Endothelial cell of umbilical vein (primary cell): Measurements from ENCODE around the gene VEGFC. TPM values are rescaled to one million over a fixed set of nuclear protein-coding genes. Genes with fewer than 3 reads are reported as not detected.

Source experiments
- BruUV-seq: library from RNA; stranded (reverse); fragments of 400-500 nt; replicated peaks from 2 replicates; lab custom pipeline; 2021; lab: Mats Ljungman, UMichigan
- CTCF ChIA-PET: fragments of 300-600, 350-600 bp; sonication (Branson Sonifier 250); formaldehyde crosslinking; loops from one replicate; lab custom pipeline; 2021; ENCODE audit warnings: antibody characterized with exemption, inconsistent platforms; lab: Charles Lee
- POLR2A ChIA-PET: fragments of 300-600, 350-600 bp; sonication (Branson Sonifier 250); formaldehyde crosslinking; loops from one replicate; lab custom pipeline; 2021; ENCODE audit warnings: antibody characterized with exemption, inconsistent platforms; lab: Charles Lee
- DNase-seq: peaks from one replicate; pipeline ENCODE4 v3.0.0-alpha.2; 2011; ENCODE audit warnings: low read depth, low spot score
- FAIRE-seq: peaks from 2 replicates; lab custom pipeline; 2011; peaks lifted over from hg19 to GRCh38; lab: Jason Lieb, UNC
- H2AFZ ChIP-seq: 2 replicates; pipeline ENCODE4 v1.6.0; 2012; ENCODE audit warnings: low read depth, low read length, control low read depth, inconsistent platforms
- H3K27ac ChIP-seq: 2 replicates; pipeline ENCODE4 v1.5.1; 2011; ENCODE audit warnings: low read depth, mild to moderate bottlenecking, control low read depth, low read length, moderate library complexity; ENCODE audit not compliant: insufficient read depth
- H3K27me3 ChIP-seq, 2 experiments: 2 replicates each; pipeline versions ENCODE4 v1.6.0 to v1.6.1; 2011; ENCODE audit warnings: low read length in 2 of 2, mixed read lengths in 1 of 2; ENCODE audit not compliant: control insufficient read depth in 2 of 2, insufficient read depth in 2 of 2
- H3K36me3 ChIP-seq, 2 experiments: 2 replicates in 1 of 2; 3 replicates in 1 of 2; pipeline ENCODE4 v1.5.1; 2011; ENCODE audit warnings: low read length in 2 of 2, mild to moderate bottlenecking in 1 of 2, moderate library complexity in 1 of 2; ENCODE audit not compliant: control insufficient read depth in 2 of 2, insufficient read depth in 2 of 2; ENCODE audit errors: extremely low read depth in 1 of 2
- H3K4me1 ChIP-seq: 3 replicates; pipeline ENCODE4 v1.5.1; 2011; ENCODE audit warnings: mild to moderate bottlenecking, low read length; ENCODE audit not compliant: control insufficient read depth, insufficient read depth; ENCODE audit errors: extremely low read depth
- H3K4me2 ChIP-seq: 2 replicates; pipeline ENCODE4 v1.6.1; 2011; ENCODE audit warnings: low read length, control low read depth, mixed read lengths; ENCODE audit not compliant: insufficient read depth
- H3K4me3 ChIP-seq, 3 experiments: fragments of 200-600 bp in 1 of 3; sonication (generic), shearing (Covaris generic) in 1 of 3; replicated peaks in 1 of 3; 2 replicates each; pipeline ENCODE4 v1.5.1; 2011 to 2016; ENCODE audit warnings: control low read depth in 3 of 3, low read length in 3 of 3, mild to moderate bottlenecking in 2 of 3, inconsistent platforms in 1 of 3, low read depth in 1 of 3, moderate library complexity in 1 of 3; ENCODE audit not compliant: insufficient read depth in 1 of 3
- H3K79me2 ChIP-seq: 2 replicates; pipeline ENCODE4 v1.6.0; 2012; ENCODE audit warnings: low read length, inconsistent platforms; ENCODE audit not compliant: control insufficient read depth, insufficient read depth
- H3K9ac ChIP-seq: replicated peaks from 2 replicates; pipeline ENCODE3; 2011; ENCODE audit warnings: low read length, control low read depth; ENCODE audit not compliant: insufficient read depth; ENCODE audit errors: extremely low read depth
- H3K9me1 ChIP-seq: replicated peaks from 3 replicates; pipeline ENCODE4 v1.6.0; 2011; ENCODE audit warnings: mild to moderate bottlenecking, low read length; ENCODE audit not compliant: control insufficient read depth, insufficient read depth; ENCODE audit errors: extremely low read depth
- H3K9me3 ChIP-seq: replicated peaks from 2 replicates; pipeline ENCODE4 v1.5.1; 2012; ENCODE audit warnings: low read length, inconsistent platforms; ENCODE audit not compliant: control insufficient read depth, insufficient read depth
- H4K20me1 ChIP-seq: replicated peaks from 2 replicates; pipeline ENCODE3; 2011; ENCODE audit warnings: mild to moderate bottlenecking, low read length; ENCODE audit not compliant: control insufficient read depth, insufficient read depth; ENCODE audit errors: extremely low read depth
- EZH2 ChIP-seq: IDR thresholded peaks from 2 replicates; pipeline ENCODE4 v1.6.1; 2012; ENCODE audit warnings: borderline replicate concordance, low read depth, mild to moderate bottlenecking, moderate library complexity, low read length, inconsistent platforms; ENCODE audit not compliant: severe bottlenecking
- FOS ChIP-seq: IDR thresholded peaks from 2 replicates; pipeline ENCODE4 v1.6.1; 2011; ENCODE audit warnings: mild to moderate bottlenecking, low read length, moderate library complexity, borderline replicate concordance; ENCODE audit not compliant: insufficient read depth
- GATA2 ChIP-seq: IDR thresholded peaks from 2 replicates; pipeline ENCODE4 v1.7.0; 2011; ENCODE audit warnings: low read depth, mild to moderate bottlenecking, moderate library complexity, mixed read lengths, low read length; ENCODE audit not compliant: insufficient read length, insufficient read depth
- JUN ChIP-seq: IDR thresholded peaks from 2 replicates; pipeline ENCODE4 v1.6.1; 2011; ENCODE audit warnings: borderline replicate concordance, low read depth; ENCODE audit not compliant: insufficient read length, insufficient read depth
- MYC ChIP-seq: IDR thresholded peaks from one replicate; pipeline ENCODE4 v1.6.1; 2011; ENCODE audit warnings: mild to moderate bottlenecking, low read depth, low read length
- POLR2A ChIP-seq: IDR thresholded peaks from 2 replicates; pipeline ENCODE4 v1.6.1; 2012; ENCODE audit warnings: low read depth, mild to moderate bottlenecking, control low read depth, low read length
- POLR2AphosphoS5 ChIP-seq: IDR thresholded peaks from 2 replicates; pipeline ENCODE4 v1.6.1; 2012; ENCODE audit warnings: low read depth, mild to moderate bottlenecking, control low read depth, low read length, moderate library complexity; ENCODE audit not compliant: insufficient read depth
- dilution Hi-C: fragments of 300-500 bp; cut with MboI; formaldehyde crosslinking; loops from one replicate; pipeline ENCODE4 v1.15.0; 2019; ENCODE audit warnings: low sequenced_read_pairs; ENCODE audit not compliant: extremely low pct_ligation_motif_present
- intact Hi-C: fragments of 100-400 bp; cut with micrococcal nuclease; formaldehyde crosslinking; loops from one replicate; pipeline ENCODE4 v1.10.0; 2022
- polyA plus RNA-seq, 4 experiments: library from polyadenylated mRNA; depleted of rRNA in 3 of 4; stranded (reverse) in 3 of 4; unstranded in 1 of 4; fragments of >200 nt; gene quantifications; 2 replicates each; pipeline versions ENCODE4 v1.2.1 to v1.2.3, GENCODE V29; 2011 to 2012; ENCODE audit warnings: missing spikeins in 1 of 4
- total RNA-seq: library from RNA; stranded (reverse); gene quantifications from 2 replicates; pipeline ENCODE4 v1.2.3, GENCODE V29; 2021
- TF ChIP-seq, protein P1 (sequence below), 2 donors: IDR thresholded peaks; 1 replicate in 1 of 2; 2 replicates in 1 of 2; pipeline ENCODE4 v1.5.1; 2011; ENCODE audit warnings: low read length in 2 of 2, mild to moderate bottlenecking in 2 of 2, moderate library complexity in 2 of 2, control low read depth in 1 of 2, inconsistent platforms in 1 of 2, low read depth in 1 of 2; ENCODE audit not compliant: insufficient read depth in 1 of 2; ENCODE audit errors: extremely low read depth in 1 of 2
- TF ChIP-seq, protein P2 (sequence below): IDR thresholded peaks from 2 replicates; pipeline ENCODE4 v1.6.1; 2011; ENCODE audit not compliant: insufficient read depth, insufficient read length

VEGFC gene
- total and polyA plus RNA-seq, 2 donors (not counting 3 experiments of a cell fraction or from before 2014, with no cell fraction given) = 20.4 to 34.9 TPM

DNA sequence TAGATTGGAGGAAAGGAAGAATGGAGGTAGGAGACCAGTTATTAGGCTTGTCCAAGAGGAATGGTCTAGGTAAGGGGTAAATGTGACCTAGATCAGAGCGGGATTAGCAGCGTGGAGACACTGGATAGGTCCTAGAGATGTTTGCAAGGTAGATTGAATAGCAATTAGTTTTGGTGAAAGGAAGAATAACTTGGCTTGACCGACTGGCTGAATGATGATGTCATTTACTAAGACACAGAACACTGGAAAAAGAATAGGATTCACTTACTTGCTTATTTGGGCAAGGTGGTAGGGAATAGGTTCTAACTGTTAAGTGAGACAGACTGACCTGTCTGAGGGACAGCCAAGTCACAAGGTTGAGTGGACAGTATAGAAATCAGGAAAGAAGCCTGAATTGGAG lies 71.3 kb downstream of the VEGFC start:
- FAIRE-seq (no peak), DNase-seq (no peak)
- BruUV-seq = no TSS peak
- H3K36me3 ChIP-seq = no peaks in the 10 kb centered on the region
- no peak overlapping the region for H3K9ac ChIP-seq
- intact Hi-C loops (no loop called here), dilution Hi-C loops (no loop called here)
- no peak overlapping the region for H3K4me3 ChIP-seq
- H3K9me3 ChIP-seq = no peaks in the 10 kb centered on the region
- no peak overlapping the region for H3K4me2 ChIP-seq
- no peaks in the 10 kb centered on the region for H3K4me1 ChIP-seq
- ChIA-PET POLR2A (no interaction called here), CTCF (no interaction called here)
- H2AFZ ChIP-seq = no peak overlapping the region
- H4K20me1 ChIP-seq = no peaks in the 10 kb centered on the region
- no peak overlapping the region for H3K27ac ChIP-seq
- no peaks in the 10 kb centered on the region for H3K9me1 ChIP-seq
- H3K79me2 ChIP-seq = peaks cover 21% of the 10 kb centered on the region
- no peaks in the 10 kb centered on the region for H3K27me3 ChIP-seq
- no peak for TF ChIP-seq GATA2
- TF ChIP-seq, protein P1, sequence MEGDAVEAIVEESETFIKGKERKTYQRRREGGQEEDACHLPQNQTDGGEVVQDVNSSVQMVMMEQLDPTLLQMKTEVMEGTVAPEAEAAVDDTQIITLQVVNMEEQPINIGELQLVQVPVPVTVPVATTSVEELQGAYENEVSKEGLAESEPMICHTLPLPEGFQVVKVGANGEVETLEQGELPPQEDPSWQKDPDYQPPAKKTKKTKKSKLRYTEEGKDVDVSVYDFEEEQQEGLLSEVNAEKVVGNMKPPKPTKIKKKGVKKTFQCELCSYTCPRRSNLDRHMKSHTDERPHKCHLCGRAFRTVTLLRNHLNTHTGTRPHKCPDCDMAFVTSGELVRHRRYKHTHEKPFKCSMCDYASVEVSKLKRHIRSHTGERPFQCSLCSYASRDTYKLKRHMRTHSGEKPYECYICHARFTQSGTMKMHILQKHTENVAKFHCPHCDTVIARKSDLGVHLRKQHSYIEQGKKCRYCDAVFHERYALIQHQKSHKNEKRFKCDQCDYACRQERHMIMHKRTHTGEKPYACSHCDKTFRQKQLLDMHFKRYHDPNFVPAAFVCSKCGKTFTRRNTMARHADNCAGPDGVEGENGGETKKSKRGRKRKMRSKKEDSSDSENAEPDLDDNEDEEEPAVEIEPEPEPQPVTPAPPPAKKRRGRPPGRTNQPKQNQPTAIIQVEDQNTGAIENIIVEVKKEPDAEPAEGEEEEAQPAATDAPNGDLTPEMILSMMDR (IDR thresholded peaks at IDR 0.05; ENCODE audit: extremely low read depth in 1 of 2, insufficient read depth in 1 of 2, low read depth in 1 of 2, low read length in 2 of 2) = no peak
- no peak for TF ChIP-seq POLR2AphosphoS5
- no peak for TF ChIP-seq FOS
- TF ChIP-seq, protein P2, sequence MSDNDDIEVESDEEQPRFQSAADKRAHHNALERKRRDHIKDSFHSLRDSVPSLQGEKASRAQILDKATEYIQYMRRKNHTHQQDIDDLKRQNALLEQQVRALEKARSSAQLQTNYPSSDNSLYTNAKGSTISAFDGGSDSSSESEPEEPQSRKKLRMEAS = no peak
- TF ChIP-seq JUN = no peak
- no peak for TF ChIP-seq MYC
- TF ChIP-seq POLR2A = no peak
- TF ChIP-seq EZH2 = no peak
